ENCODE measurements around the gene PTPRN2. TPM values are rescaled to one million over a fixed set of nuclear protein-coding genes. Genes with fewer than 3 reads are reported as not detected.

PTPRN2 gene
- total and polyA plus RNA-seq, 2 donors = 1.7 to 1.9 TPM

- Histone ChIP-seq H3K9me3 (ENCODE audit: control insufficient read depth in 2 of 2, insufficient read depth in 1 of 2, low read length in 1 of 2) (peaks cover 0 to 4% of the 10 kb centered on the region in 2 donors), H3K4me3 (ENCODE audit: low read length in 2 of 2) (no peak overlapping the region), H3K4me1 (ENCODE audit: control insufficient read depth in 2 of 2, insufficient read depth in 2 of 2, low read length in 2 of 2) (no peaks in the 10 kb centered on the region), H3K27ac (ENCODE audit: low read depth in 1 of 2, low read length in 1 of 2) (no peak overlapping the region), H3K27me3 (ENCODE audit: control insufficient read depth in 2 of 2, insufficient read depth in 1 of 2, low read length in 1 of 2) (peaks cover 15 to 35% of the 10 kb centered on the region in 2 donors), H3K36me3 (ENCODE audit: control insufficient read depth in 2 of 2, insufficient read depth in 2 of 2, low read length in 1 of 2) (no peaks in the 10 kb centered on the region)
- 29% methylated on average over 4 of the region's 4 CpGs for WGBS
- DNase-seq (ENCODE audit: low read depth in 6 of 9, low spot score in 9 of 9) = no peak
Measured at GRCh38 chr7:158573310-158573709, 14.3 kb downstream of the PTPRN2 start.

GRCh38 chr7:158572000-158572828 lies 15.4 kb downstream of the PTPRN2 start:
- H3K27me3 ChIP-seq (ENCODE audit: control insufficient read depth in 2 of 2, insufficient read depth in 1 of 2, low read length in 1 of 2) = peaks cover 15 to 41% of the 10 kb centered on the region in 2 donors
- no peak overlapping the region for H3K27ac ChIP-seq (ENCODE audit: low read depth in 1 of 2, low read length in 1 of 2)
- 56% methylated on average over 7 of the region's 7 CpGs for WGBS
- no peak for DNase-seq (ENCODE audit: low read depth in 6 of 9, low spot score in 9 of 9)
- no peaks in the 10 kb centered on the region for H3K4me1 ChIP-seq (ENCODE audit: control insufficient read depth in 2 of 2, insufficient read depth in 2 of 2, low read length in 2 of 2)
- H3K36me3 ChIP-seq (ENCODE audit: control insufficient read depth in 2 of 2, insufficient read depth in 2 of 2, low read length in 1 of 2) = no peaks in the 10 kb centered on the region
- no peak overlapping the region for H3K4me3 ChIP-seq (ENCODE audit: low read length in 2 of 2)
- H3K9me3 ChIP-seq (ENCODE audit: control insufficient read depth in 2 of 2, insufficient read depth in 1 of 2, low read length in 1 of 2) = peaks cover 0 to 4% of the 10 kb centered on the region in 2 donors

DNA sequence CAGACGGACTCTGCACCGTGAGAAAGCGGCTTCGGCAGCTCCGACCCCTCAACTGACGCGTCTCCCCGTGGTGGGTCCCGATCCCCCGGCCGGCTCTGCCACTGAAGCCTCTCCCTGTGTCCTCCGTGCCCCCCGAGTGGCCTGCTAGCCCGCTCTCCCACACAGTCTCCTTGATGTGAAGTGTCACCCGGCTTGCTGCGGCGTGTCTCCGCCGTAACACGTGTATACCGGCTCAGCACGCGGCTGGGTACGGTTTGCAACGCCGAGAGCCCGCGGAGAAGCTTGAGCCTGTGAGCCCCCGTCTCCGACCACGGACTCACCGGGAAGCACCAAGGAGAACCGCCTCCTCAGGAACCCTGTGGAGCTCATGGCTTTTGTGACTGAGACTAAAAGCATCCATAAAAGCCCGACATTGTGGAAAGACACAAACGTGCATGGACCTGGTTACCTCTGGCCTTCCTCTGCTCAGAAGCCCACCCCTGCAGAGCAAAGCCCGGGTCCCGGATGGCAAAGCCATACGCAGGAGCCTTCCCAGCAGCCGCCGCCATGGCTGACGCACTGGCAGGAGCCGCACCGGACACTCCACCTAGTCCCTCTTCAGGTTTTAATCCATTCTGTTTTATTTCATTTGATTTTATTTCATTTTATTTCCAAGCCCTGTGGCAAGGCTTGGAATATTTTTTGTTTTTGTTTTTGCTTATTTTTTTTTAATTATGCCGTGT lies 17.0 kb downstream of the PTPRN2 start:
- no peak for DNase-seq (ENCODE audit: low read depth in 6 of 9, low spot score in 9 of 9)
- Histone ChIP-seq H3K9me3 (ENCODE audit: control insufficient read depth in 2 of 2, insufficient read depth in 1 of 2, low read length in 1 of 2) (peaks cover 0 to 4% of the 10 kb centered on the region in 2 donors), H3K27ac (ENCODE audit: low read depth in 1 of 2, low read length in 1 of 2) (no peak overlapping the region), H3K36me3 (ENCODE audit: control insufficient read depth in 2 of 2, insufficient read depth in 2 of 2, low read length in 1 of 2) (no peaks in the 10 kb centered on the region), H3K4me1 (ENCODE audit: control insufficient read depth in 2 of 2, insufficient read depth in 2 of 2, low read length in 2 of 2) (no peaks in the 10 kb centered on the region), H3K4me3 (ENCODE audit: low read length in 2 of 2) (no peak overlapping the region), H3K27me3 (ENCODE audit: control insufficient read depth in 2 of 2, insufficient read depth in 1 of 2, low read length in 1 of 2) (peaks cover 15 to 46% of the 10 kb centered on the region in 2 donors)
- WGBS = 90% methylated on average over 44 of the region's 44 CpGs

GRCh38 chr7:158569858-158570323 lies 17.7 kb downstream of the PTPRN2 start:
- DNase-seq (ENCODE audit: low read depth in 6 of 9, low spot score in 9 of 9) = no peak

GRCh38 chr7:158568974-158569857 lies 18.4 kb downstream of the PTPRN2 start:
- no peak for DNase-seq (ENCODE audit: low read depth in 6 of 9, low spot score in 9 of 9)
- 68% methylated on average over 62 of the region's 67 CpGs for WGBS
- Histone ChIP-seq H3K27me3 (ENCODE audit: control insufficient read depth in 2 of 2, insufficient read depth in 1 of 2, low read length in 1 of 2) (peaks cover 15 to 45% of the 10 kb centered on the region in 2 donors), H3K36me3 (ENCODE audit: control insufficient read depth in 2 of 2, insufficient read depth in 2 of 2, low read length in 1 of 2) (no peaks in the 10 kb centered on the region), H3K27ac (ENCODE audit: low read depth in 1 of 2, low read length in 1 of 2) (no peak overlapping the region), H3K4me3 (ENCODE audit: low read length in 2 of 2) (no peak overlapping the region), H3K9me3 (ENCODE audit: control insufficient read depth in 2 of 2, insufficient read depth in 1 of 2, low read length in 1 of 2) (peaks cover 0 to 4% of the 10 kb centered on the region in 2 donors), H3K4me1 (ENCODE audit: control insufficient read depth in 2 of 2, insufficient read depth in 2 of 2, low read length in 2 of 2) (no peaks in the 10 kb centered on the region)

More at GRCh38 chr7:158569858-158570323, 17.7 kb downstream of the PTPRN2 start:
- Histone ChIP-seq H3K4me3 (ENCODE audit: low read length in 2 of 2) (no peak overlapping the region), H3K9me3 (ENCODE audit: control insufficient read depth in 2 of 2, insufficient read depth in 1 of 2, low read length in 1 of 2) (peaks cover 0 to 4% of the 10 kb centered on the region in 2 donors), H3K4me1 (ENCODE audit: control insufficient read depth in 2 of 2, insufficient read depth in 2 of 2, low read length in 2 of 2) (no peaks in the 10 kb centered on the region), H3K36me3 (ENCODE audit: control insufficient read depth in 2 of 2, insufficient read depth in 2 of 2, low read length in 1 of 2) (no peaks in the 10 kb centered on the region), H3K27ac (ENCODE audit: low read depth in 1 of 2, low read length in 1 of 2) (no peak overlapping the region), H3K27me3 (ENCODE audit: control insufficient read depth in 2 of 2, insufficient read depth in 1 of 2, low read length in 1 of 2) (peaks cover 15 to 46% of the 10 kb centered on the region in 2 donors)
- 15% methylated on average over 53 of the region's 53 CpGs for WGBS

DNA sequence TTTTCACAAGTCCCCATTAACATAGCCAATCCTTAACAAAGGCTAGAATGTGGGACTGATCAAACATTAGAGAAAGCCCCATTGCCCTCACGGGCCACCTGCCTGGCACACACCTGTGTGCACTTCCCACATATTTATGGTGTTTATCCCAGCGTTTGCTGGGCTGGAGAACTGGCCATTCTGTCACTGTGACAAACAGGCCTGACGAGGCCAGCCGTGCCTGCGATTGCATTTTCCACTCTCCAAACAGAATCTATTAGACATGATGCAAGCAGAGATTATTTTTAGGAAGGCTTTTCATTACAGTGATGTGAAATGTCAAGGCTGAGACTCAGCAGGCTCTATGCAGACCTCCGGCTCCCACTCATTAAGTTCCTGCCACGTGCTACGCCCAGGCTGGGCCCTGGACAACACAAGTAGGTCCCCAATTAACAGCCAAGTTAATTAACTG lies 20.4 kb downstream of the PTPRN2 start:
- H3K27me3 ChIP-seq (ENCODE audit: control insufficient read depth in 2 of 2, insufficient read depth in 1 of 2, low read length in 1 of 2) = peaks cover 15 to 42% of the 10 kb centered on the region in 2 donors
- H3K9me3 ChIP-seq (ENCODE audit: control insufficient read depth in 2 of 2, insufficient read depth in 1 of 2, low read length in 1 of 2) = peaks cover 0 to 4% of the 10 kb centered on the region in 2 donors
- H3K27ac ChIP-seq (ENCODE audit: low read depth in 1 of 2, low read length in 1 of 2) = no peak overlapping the region
- H3K4me3 ChIP-seq (ENCODE audit: low read length in 2 of 2) = no peak overlapping the region
- H3K36me3 ChIP-seq (ENCODE audit: control insufficient read depth in 2 of 2, insufficient read depth in 2 of 2, low read length in 1 of 2) = no peaks in the 10 kb centered on the region
- no peaks in the 10 kb centered on the region for H3K4me1 ChIP-seq (ENCODE audit: control insufficient read depth in 2 of 2, insufficient read depth in 2 of 2, low read length in 2 of 2)
- DNase-seq (ENCODE audit: low read depth in 6 of 9, low spot score in 9 of 9) = no peak
- 73% methylated on average over 8 of the region's 8 CpGs for WGBS

DNA sequence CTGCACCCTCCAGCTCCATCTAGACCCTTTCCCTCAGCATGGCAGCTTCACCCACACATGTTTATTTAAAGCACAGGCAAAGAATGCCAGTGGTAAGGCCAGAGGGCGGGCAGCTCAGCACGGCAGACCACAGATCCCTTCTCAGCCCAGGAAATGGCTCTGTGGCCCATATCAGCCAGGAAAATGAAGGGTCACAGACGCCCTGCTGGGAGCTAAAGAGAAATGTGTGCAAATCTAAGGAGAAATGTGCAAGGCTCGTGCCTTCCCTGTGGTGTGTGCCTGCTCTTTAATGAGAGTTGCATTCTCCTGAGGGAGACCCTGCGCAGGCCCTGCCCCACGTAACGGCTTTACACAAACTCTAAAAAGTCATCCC lies 23.0 kb downstream of the PTPRN2 start:
- Histone ChIP-seq H3K4me3 (ENCODE audit: low read length in 2 of 2) (no peak overlapping the region), H3K27ac (ENCODE audit: low read depth in 1 of 2, low read length in 1 of 2) (no peak overlapping the region), H3K4me1 (ENCODE audit: control insufficient read depth in 2 of 2, insufficient read depth in 2 of 2, low read length in 2 of 2) (no peaks in the 10 kb centered on the region), H3K36me3 (ENCODE audit: control insufficient read depth in 2 of 2, insufficient read depth in 2 of 2, low read length in 1 of 2) (no peaks in the 10 kb centered on the region), H3K27me3 (ENCODE audit: control insufficient read depth in 2 of 2, insufficient read depth in 1 of 2, low read length in 1 of 2) (peaks cover 3 to 24% of the 10 kb centered on the region in 2 donors), H3K9me3 (ENCODE audit: control insufficient read depth in 2 of 2, insufficient read depth in 1 of 2, low read length in 1 of 2) (peaks cover 0 to 4% of the 10 kb centered on the region in 2 donors)
- 80% methylated on average over 7 of the region's 7 CpGs for WGBS
- DNase-seq (ENCODE audit: low read depth in 6 of 9, low spot score in 9 of 9) = no peak

DNA sequence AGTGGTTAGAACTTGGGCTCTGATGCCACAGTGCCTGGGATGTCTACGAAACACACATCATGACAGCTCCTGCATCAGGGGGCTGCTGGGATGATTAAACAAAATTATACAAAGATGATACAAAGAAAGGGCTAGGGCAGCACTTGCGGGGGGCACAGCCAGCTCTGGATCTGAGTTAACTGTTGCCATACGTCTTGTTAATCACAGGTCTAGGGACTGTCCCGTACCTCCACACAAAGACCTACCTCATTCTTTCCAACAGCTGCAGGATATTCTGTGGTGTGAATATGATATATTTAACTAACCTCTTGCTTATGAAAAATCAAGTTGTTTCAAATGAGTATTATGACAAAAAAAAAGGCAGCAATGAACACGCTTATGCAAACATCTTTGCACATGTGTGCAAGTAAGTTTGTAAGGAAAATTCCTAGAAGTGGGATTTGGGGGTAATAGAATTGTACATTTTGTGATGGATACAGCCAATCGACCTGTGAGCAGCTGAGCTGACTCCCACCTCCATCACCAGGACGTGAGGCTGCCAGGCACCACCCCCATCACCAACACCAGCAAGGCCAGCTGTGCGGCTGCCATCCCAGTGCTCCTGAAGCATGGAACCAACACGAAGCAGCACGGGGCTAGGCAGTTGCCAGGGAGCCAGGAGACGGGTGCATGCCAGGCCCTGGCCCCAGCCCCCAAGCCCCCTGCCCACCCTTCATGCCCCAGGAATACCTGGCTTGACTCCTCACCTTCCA lies 23.5 kb downstream of the PTPRN2 start:
- H3K36me3 ChIP-seq (ENCODE audit: control insufficient read depth in 2 of 2, insufficient read depth in 2 of 2, low read length in 1 of 2) = no peaks in the 10 kb centered on the region
- H3K4me3 ChIP-seq (ENCODE audit: low read length in 2 of 2) = no peak overlapping the region
- H3K9me3 ChIP-seq (ENCODE audit: control insufficient read depth in 2 of 2, insufficient read depth in 1 of 2, low read length in 1 of 2) = peaks cover 0 to 1% of the 10 kb centered on the region in 2 donors
- 90% methylated on average over 11 of the region's 11 CpGs for WGBS
- no peak for DNase-seq (ENCODE audit: low read depth in 6 of 9, low spot score in 9 of 9)
- peaks cover 0 to 19% of the 10 kb centered on the region in 2 donors for H3K27me3 ChIP-seq (ENCODE audit: control insufficient read depth in 2 of 2, insufficient read depth in 1 of 2, low read length in 1 of 2)
- H3K27ac ChIP-seq (ENCODE audit: low read depth in 1 of 2, low read length in 1 of 2) = no peak overlapping the region
- no peaks in the 10 kb centered on the region for H3K4me1 ChIP-seq (ENCODE audit: control insufficient read depth in 2 of 2, insufficient read depth in 2 of 2, low read length in 2 of 2)

Data from thymus (tissue), 11 donors.